ENCODE measurements around the gene CHN1.
A peak's percentile ranks its signal among the peaks of the same experiment; 100 is the strongest.

Gene CHN1

GRCh38 chr2:174821628-174822027 is 183.6 kb downstream of the CHN1 start:
- DNase-seq, result no peak

GRCh38 chr2:174820361-174820760 is 184.8 kb downstream of the CHN1 start:
- no peak for DNase-seq

- DNase-seq, result peak; percentile 51
Measured at GRCh38 chr2:174815526-174815925, 189.7 kb downstream of the CHN1 start.

- no peak for DNase-seq
Measured at GRCh38 chr2:174812037-174812436, 193.1 kb downstream of the CHN1 start.

- no peak for DNase-seq
Measured at GRCh38 chr2:174807931-174808330, 197.2 kb downstream of the CHN1 start.

GRCh38 chr2:174805803-174806202 is 199.4 kb downstream of the CHN1 start:
- DNase-seq, result no peak

GRCh38 chr2:174802459-174802858 is 202.7 kb downstream of the CHN1 start:
- DNase-seq, result peak; percentile 84

GRCh38 chr2:174800436-174801205 is 204.6 kb downstream of the CHN1 start:
- DNase-seq, result no peak

- no peak for DNase-seq
Measured at GRCh38 chr2:174798801-174799200, 206.4 kb downstream of the CHN1 start.

GRCh38 chr2:174797781-174798276 is 207.4 kb downstream of the CHN1 start:
- DNase-seq, result peak; percentile 92

- DNase-seq, result no peak
Measured at GRCh38 chr2:174796319-174796771, 208.8 kb downstream of the CHN1 start.

- peak; percentile 62 for DNase-seq
Measured at GRCh38 chr2:174794851-174795374, 210.3 kb downstream of the CHN1 start.

- DNase-seq, result no peak
Measured at GRCh38 chr2:174792309-174793025, 212.7 kb downstream of the CHN1 start.

- DNase-seq, result no peak
Measured at GRCh38 chr2:174791746-174792280, 213.4 kb downstream of the CHN1 start.

GRCh38 chr2:174791020-174791419 is 214.2 kb downstream of the CHN1 start:
- DNase-seq, result no peak

GRCh38 chr2:174789001-174789400 is 216.2 kb downstream of the CHN1 start:
- no peak for DNase-seq

- DNase-seq, result peak; percentile 91
Measured at GRCh38 chr2:174788291-174788929, 216.8 kb downstream of the CHN1 start.

GRCh38 chr2:174787487-174788205 is 217.5 kb downstream of the CHN1 start:
- peak; percentile 100 for DNase-seq

GRCh38 chr2:174786066-174786725 is 219.0 kb downstream of the CHN1 start:
- DNase-seq, result peak; percentile 81

GRCh38 chr2:174785481-174785880 is 219.7 kb downstream of the CHN1 start:
- no peak for DNase-seq

- no peak for DNase-seq
Measured at GRCh38 chr2:174784909-174785308, 220.3 kb downstream of the CHN1 start.

GRCh38 chr2:174784316-174784715 is 220.9 kb downstream of the CHN1 start:
- no peak for DNase-seq

Data from fibroblast of upper back skin (primary cell).